ENCODE measurements around the gene ZNF708.
"Not testable (repeated sequence)": the region's sequence is repeated elsewhere in the genome, so short reads cannot be mapped to it uniquely, and the experiment has no call there.

Gene ZNF708

GRCh38 chr19:21323000-21323399 lies 6.2 kb downstream of the ZNF708 start:
- no peak overlapping the region for H3K27ac ChIP-seq

DNA sequence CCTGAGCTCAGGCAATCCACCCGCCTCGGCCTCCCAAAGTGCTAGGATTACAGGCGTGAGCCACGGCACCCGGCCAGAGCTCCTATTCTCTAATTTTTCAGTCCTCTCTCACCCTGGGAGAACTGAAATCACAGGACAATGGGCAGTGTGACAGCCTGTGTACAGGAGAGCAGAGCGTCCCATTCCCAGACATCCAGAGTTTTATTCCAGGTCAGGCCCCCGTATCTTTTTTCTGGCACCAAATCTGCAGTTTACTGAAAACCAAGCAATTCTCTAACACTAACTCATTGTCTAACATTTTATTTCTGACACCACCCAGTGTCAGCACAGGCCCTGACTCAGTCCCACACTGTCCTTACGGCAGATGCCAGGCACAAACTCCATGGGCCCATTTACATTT lies 6.7 kb downstream of the ZNF708 start:
- no peak overlapping the region for H3K27ac ChIP-seq
- TF ChIP-seq, protein P1, sequence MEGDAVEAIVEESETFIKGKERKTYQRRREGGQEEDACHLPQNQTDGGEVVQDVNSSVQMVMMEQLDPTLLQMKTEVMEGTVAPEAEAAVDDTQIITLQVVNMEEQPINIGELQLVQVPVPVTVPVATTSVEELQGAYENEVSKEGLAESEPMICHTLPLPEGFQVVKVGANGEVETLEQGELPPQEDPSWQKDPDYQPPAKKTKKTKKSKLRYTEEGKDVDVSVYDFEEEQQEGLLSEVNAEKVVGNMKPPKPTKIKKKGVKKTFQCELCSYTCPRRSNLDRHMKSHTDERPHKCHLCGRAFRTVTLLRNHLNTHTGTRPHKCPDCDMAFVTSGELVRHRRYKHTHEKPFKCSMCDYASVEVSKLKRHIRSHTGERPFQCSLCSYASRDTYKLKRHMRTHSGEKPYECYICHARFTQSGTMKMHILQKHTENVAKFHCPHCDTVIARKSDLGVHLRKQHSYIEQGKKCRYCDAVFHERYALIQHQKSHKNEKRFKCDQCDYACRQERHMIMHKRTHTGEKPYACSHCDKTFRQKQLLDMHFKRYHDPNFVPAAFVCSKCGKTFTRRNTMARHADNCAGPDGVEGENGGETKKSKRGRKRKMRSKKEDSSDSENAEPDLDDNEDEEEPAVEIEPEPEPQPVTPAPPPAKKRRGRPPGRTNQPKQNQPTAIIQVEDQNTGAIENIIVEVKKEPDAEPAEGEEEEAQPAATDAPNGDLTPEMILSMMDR (conservative IDR thresholded peaks at IDR 0.05): no peak

More at GRCh38 chr19:21323000-21323399, 6.2 kb downstream of the ZNF708 start:
- TF ChIP-seq, protein P1 (conservative IDR thresholded peaks at IDR 0.05): no peak

DNA sequence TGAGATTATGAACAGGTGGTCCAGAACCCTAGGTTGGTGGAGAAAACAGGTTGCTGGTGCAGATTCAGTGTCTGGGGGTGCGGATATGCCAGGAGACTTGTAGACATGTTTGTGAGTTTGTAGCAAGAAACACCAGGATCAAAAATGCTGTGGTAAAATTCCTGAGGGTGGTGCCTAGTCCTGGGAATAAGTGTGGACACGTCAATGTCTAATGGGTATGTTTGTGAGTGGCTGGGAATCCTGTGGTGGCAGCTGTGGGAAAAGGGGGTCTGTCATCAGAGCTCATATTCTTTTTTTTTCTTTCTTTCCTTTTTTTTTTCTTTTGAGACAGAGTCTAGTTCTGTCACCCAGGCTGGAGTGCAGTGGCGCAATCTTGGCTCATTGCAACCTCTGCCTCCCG lies 7.2 kb downstream of the ZNF708 start:
- no peak overlapping the region for H3K27ac ChIP-seq
- TF ChIP-seq, protein P1 (conservative IDR thresholded peaks at IDR 0.05): no peak

DNA sequence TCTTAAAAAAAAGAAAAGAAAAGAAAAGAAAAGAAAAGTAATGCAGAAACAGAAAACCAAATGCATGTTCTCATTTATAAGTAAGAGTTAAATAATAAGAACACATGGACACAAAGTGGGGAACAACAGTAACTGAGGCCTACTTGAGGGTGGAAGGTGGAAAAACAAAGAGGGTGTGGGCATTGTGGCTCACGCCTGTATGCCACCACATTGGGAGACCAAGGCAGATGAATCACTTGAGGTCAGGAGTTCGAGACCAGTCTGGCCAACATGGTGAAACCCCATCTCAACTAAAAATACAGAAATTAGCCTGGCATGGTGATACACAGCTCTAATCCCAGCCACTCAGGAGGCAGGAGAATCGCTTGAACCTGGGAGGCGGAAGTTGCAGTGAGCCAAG lies 8.1 kb downstream of the ZNF708 start:
- TF ChIP-seq, protein P1 (conservative IDR thresholded peaks at IDR 0.05): no peak
- H3K27ac ChIP-seq: no peak overlapping the region

- no peak overlapping the region for H3K27ac ChIP-seq
- TF ChIP-seq, protein P1 (conservative IDR thresholded peaks at IDR 0.05): no peak
Observed at GRCh38 chr19:21317821-21318220, 11.4 kb downstream of the ZNF708 start.

- H3K27ac ChIP-seq: no peak overlapping the region
- TF ChIP-seq, protein P1 (conservative IDR thresholded peaks at IDR 0.05): no peak
Observed at GRCh38 chr19:21314676-21315075, 14.5 kb downstream of the ZNF708 start.

DNA sequence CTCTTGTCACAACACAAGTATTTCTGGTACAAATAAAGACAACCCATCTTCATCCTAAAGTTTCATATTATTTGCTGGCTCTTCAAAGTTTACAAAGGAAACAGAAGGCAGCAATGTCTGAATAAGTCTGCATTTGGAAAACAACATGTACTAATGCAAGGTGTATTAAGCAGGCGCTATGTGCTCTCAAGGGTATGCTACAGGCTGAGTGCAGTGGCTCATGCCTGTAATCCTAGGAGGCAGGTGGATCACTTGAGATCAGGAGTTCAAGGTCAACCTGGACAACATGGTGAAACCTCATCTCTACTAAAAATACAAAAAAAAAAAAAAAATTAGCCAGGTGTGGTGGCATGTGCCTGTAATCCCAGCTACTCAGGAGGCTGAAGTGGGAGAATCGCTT lies 16.4 kb downstream of the ZNF708 start:
- H3K27ac ChIP-seq: not testable (repeated sequence)

DNA sequence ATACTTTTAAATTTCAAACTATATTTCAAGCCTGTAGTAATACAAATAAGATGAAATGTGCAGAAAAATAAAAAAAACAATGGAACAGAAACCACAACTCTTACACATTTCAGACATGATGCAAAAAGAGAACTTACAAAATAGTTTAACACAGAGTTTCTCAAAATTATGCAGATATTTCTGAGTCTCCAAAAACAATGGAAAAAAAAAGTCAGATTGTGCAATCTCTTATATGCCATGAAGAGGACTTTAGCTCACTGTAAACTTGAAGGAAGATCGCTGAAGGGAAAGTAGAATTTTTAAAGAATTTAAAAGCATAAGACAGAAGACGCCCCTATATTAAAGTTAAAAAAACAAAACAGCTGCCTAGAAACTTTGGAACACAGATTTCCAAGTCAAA lies 20.4 kb downstream of the ZNF708 start:
- H3K27ac ChIP-seq: no peak overlapping the region
- TF ChIP-seq, protein P1 (conservative IDR thresholded peaks at IDR 0.05): no peak

- not testable (repeated sequence) for H3K27ac ChIP-seq
Observed at GRCh38 chr19:21306881-21307479, 22.2 kb downstream of the ZNF708 start.

GRCh38 chr19:21293768-21294167 lies 35.4 kb downstream of the ZNF708 start:
- not testable (repeated sequence) for H3K27ac ChIP-seq
